H9 (cell line): Measurements from ENCODE around the gene FGF21. TPM values are rescaled to one million over a fixed set of nuclear protein-coding genes. Genes with fewer than 3 reads are reported as not detected.

ENCODE experiments used
- DNase-seq: peaks from one replicate; pipeline ENCODE4 v3.0.0-alpha.2; 2017
- H2AFZ ChIP-seq: one replicate; pipeline ENCODE4 v1.6.1; 2013; ENCODE audit warnings: mild to moderate bottlenecking, low read length, control low read depth, moderate library complexity
- H2AK5ac ChIP-seq: 2 replicates; pipeline ENCODE4 v1.6.1; 2013; ENCODE audit warnings: low read length, control low read depth, mixed read lengths; ENCODE audit not compliant: insufficient read length
- H2BK120ac ChIP-seq: one replicate; pipeline ENCODE4 v1.6.1; 2013; ENCODE audit warnings: low read depth, mild to moderate bottlenecking, low read length, control low read depth, inconsistent platforms; ENCODE audit not compliant: poor library complexity, severe bottlenecking
- H2BK12ac ChIP-seq: 2 replicates; pipeline ENCODE4 v1.6.1; 2013; ENCODE audit warnings: low read length, control low read depth, mixed read lengths, low read depth; ENCODE audit not compliant: insufficient read length
- H2BK15ac ChIP-seq: 2 replicates; pipeline ENCODE4 v1.6.1; 2013; ENCODE audit warnings: low read depth, low read length, control low read depth
- H2BK20ac ChIP-seq: one replicate; pipeline ENCODE4 v1.6.1; 2013; ENCODE audit warnings: low read depth, mild to moderate bottlenecking, low read length, control low read depth, inconsistent platforms; ENCODE audit not compliant: poor library complexity, severe bottlenecking
- H2BK5ac ChIP-seq: 2 replicates; pipeline ENCODE4 v1.6.1; 2013; ENCODE audit warnings: low read length, control low read depth, mixed read lengths; ENCODE audit not compliant: insufficient read length
- H3K14ac ChIP-seq: 2 replicates; pipeline ENCODE4 v1.6.1; 2013; ENCODE audit warnings: low read length, control low read depth; ENCODE audit not compliant: insufficient read depth
- H3K18ac ChIP-seq: 2 replicates; pipeline ENCODE4 v1.6.1; 2013; ENCODE audit warnings: low read depth, mild to moderate bottlenecking, mixed read lengths, low read length, control low read depth; ENCODE audit not compliant: insufficient read length
- H3K23ac ChIP-seq: 2 replicates; pipeline ENCODE4 v1.6.1; 2013; ENCODE audit warnings: low read length, control low read depth, mixed read lengths, low read depth; ENCODE audit not compliant: insufficient read length
- H3K23me2 ChIP-seq: 2 replicates; pipeline ENCODE4 v1.6.1; 2013; ENCODE audit warnings: low read depth, mild to moderate bottlenecking, mixed read lengths, low read length, control low read depth; ENCODE audit not compliant: insufficient read length, poor library complexity, severe bottlenecking
- H3K27ac ChIP-seq: 2 replicates; pipeline ENCODE4 v1.5.1; 2013; ENCODE audit warnings: low read length, control low read depth, mixed read lengths, low read depth; ENCODE audit not compliant: insufficient read length
- H3K27me3 ChIP-seq: 2 replicates; pipeline ENCODE4 v1.6.1; 2013; ENCODE audit warnings: low read length, control low read depth, inconsistent platforms; ENCODE audit not compliant: insufficient read depth
- H3K4ac ChIP-seq: 2 replicates; pipeline ENCODE4 v1.6.1; 2013; ENCODE audit warnings: low read depth, mild to moderate bottlenecking, control low read depth, inconsistent platforms, low read length, moderate library complexity
- H3K4me1 ChIP-seq: 2 replicates; pipeline ENCODE4 v1.6.1; 2013; ENCODE audit warnings: low read length, control low read depth, inconsistent platforms; ENCODE audit not compliant: insufficient read depth
- H3K4me2 ChIP-seq: 2 replicates; pipeline ENCODE4 v1.6.1; 2013; ENCODE audit warnings: low read length, control low read depth, mixed read lengths; ENCODE audit not compliant: insufficient read length, insufficient read depth
- H3K56ac ChIP-seq: 2 replicates; pipeline ENCODE4 v1.6.1; 2013; ENCODE audit warnings: low read depth, mild to moderate bottlenecking, mixed read lengths, low read length, control low read depth; ENCODE audit not compliant: insufficient read length
- H3K79me1 ChIP-seq: 2 replicates; pipeline ENCODE4 v1.6.1; 2013; ENCODE audit warnings: low read depth, mild to moderate bottlenecking, moderate library complexity, low read length, control low read depth, inconsistent platforms; ENCODE audit not compliant: insufficient read depth, poor library complexity, severe bottlenecking
- H3K79me2 ChIP-seq: 2 replicates; pipeline ENCODE4 v1.6.1; 2013; ENCODE audit warnings: low read length, control low read depth, inconsistent platforms; ENCODE audit not compliant: insufficient read depth
- H3K9ac ChIP-seq: 2 replicates; pipeline ENCODE4 v1.6.1; 2013; ENCODE audit warnings: low read length, control low read depth, mixed read lengths; ENCODE audit not compliant: insufficient read length; ENCODE audit errors: extremely low read depth
- H3K9me3 ChIP-seq: one replicate; pipeline ENCODE4 v1.6.1; 2013; ENCODE audit warnings: low read depth, low read length, inconsistent platforms; ENCODE audit not compliant: control insufficient read depth
- H3T11ph ChIP-seq: one replicate; pipeline ENCODE4 v1.6.1; 2013; ENCODE audit warnings: mild to moderate bottlenecking, low read length, control low read depth, inconsistent platforms
- H4K20me1 ChIP-seq: one replicate; pipeline ENCODE4 v1.6.1; 2013; ENCODE audit not compliant: control insufficient read depth, insufficient read length, insufficient read depth
- H4K5ac ChIP-seq: 2 replicates; pipeline ENCODE4 v1.6.1; 2013; ENCODE audit warnings: low read depth, mild to moderate bottlenecking, mixed read lengths, low read length, control low read depth; ENCODE audit not compliant: insufficient read length
- H4K8ac ChIP-seq: replicated peaks from 2 replicates; pipeline ENCODE4 v1.6.1; 2013; ENCODE audit warnings: low read length, control low read depth, mixed read lengths, low read depth; ENCODE audit not compliant: insufficient read length
- H4K91ac ChIP-seq: 2 replicates; pipeline ENCODE4 v1.6.1; 2013; ENCODE audit warnings: low read depth, mild to moderate bottlenecking, moderate library complexity, mixed read lengths, low read length, control low read depth; ENCODE audit not compliant: insufficient read length
- H3K27ac Mint-ChIP-seq, 3 experiments: 2 replicates in 2 of 3; 3 replicates in 1 of 3; pipeline ENCODE4 v1.8.0; 2020 to 2021; ENCODE audit warnings: mixed read lengths in 3 of 3, mild to moderate bottlenecking in 1 of 3, moderate library complexity in 1 of 3
- H3K27me3 Mint-ChIP-seq: 2 replicates; pipeline ENCODE4 v1.8.0; 2021; ENCODE audit warnings: low read depth, mild to moderate bottlenecking, moderate library complexity, mixed read lengths
- H3K36me3 Mint-ChIP-seq, 3 experiments: 2 replicates in 2 of 3; 3 replicates in 1 of 3; pipeline ENCODE4 v1.8.0; 2020 to 2021; ENCODE audit warnings: low read depth in 3 of 3, mixed read lengths in 3 of 3; ENCODE audit not compliant: insufficient read depth in 1 of 3
- H3K4me1 Mint-ChIP-seq, 2 experiments: 2 replicates each; pipeline ENCODE4 v1.8.0; 2020; ENCODE audit warnings: mixed read lengths in 2 of 2
- H3K4me3 Mint-ChIP-seq, 2 experiments: 2 replicates in 1 of 2; 3 replicates in 1 of 2; pipeline ENCODE4 v1.8.0; 2020 to 2021; ENCODE audit warnings: mild to moderate bottlenecking in 2 of 2, mixed read lengths in 2 of 2, moderate library complexity in 1 of 2
- H3K9me3 Mint-ChIP-seq, 2 experiments: 2 replicates in 1 of 2; 3 replicates in 1 of 2; pipeline ENCODE4 v1.8.0; 2020; ENCODE audit warnings: mild to moderate bottlenecking in 2 of 2, mixed read lengths in 2 of 2, moderate library complexity in 1 of 2
- WGBS: extraction: QIAGEN DNeasy Blood & Tissue Kit; methylation state at CpG from one replicate; pipeline ENCODE4 v1.1.7; 2013; ENCODE audit warnings: missing lambda C conversion rate, low lambda C conversion rate, mixed read lengths; ENCODE audit not compliant: insufficient read length; ENCODE audit errors: extremely low coverage; 5-methylcytosine and 5-hydroxymethylcytosine counted together
- total RNA-seq: library from RNA; stranded (reverse); gene quantifications from 2 replicates; pipeline ENCODE4 v1.2.1, GENCODE V29; 2021
- TF ChIP-seq, protein P1 (sequence below): fragments of 200-600 bp; sonication (generic); conservative IDR thresholded peaks from 3 replicates; pipeline ENCODE4 v1.8.0; 2021; ENCODE audit warnings: antibody characterized with exemption, mild to moderate bottlenecking

FGF21 gene
- total RNA-seq, 1 experiment from 2014 or later, result 0.90 TPM

DNA sequence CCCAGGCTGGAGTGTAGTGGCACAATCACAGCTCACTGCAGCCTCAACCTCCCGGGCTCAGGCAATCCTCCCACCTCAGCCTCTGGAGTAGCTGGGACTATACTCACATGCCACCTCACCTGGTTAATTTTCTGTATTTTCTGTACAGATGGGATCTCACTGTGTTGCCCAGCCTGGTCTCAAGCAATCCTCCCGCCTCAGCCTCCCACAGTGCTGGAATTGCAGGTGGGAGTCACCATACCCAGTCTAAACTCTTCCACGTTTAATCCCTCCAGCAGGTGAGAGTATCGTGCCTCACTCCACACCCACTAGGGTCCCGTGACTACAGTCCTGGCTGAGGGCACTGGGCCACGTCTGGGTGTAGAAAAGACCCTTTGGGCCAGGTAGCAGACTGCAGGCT is 39.0 kb downstream of the FGF21 start:
- H3K27ac ChIP-seq, result no peak overlapping the region
- Mint-ChIP-seq H3K9me3 (0 out of 5 replicates have a peak, but pooled peaks cover 0 to 2% of the 10 kb centered on the region in 2 experiments), H3K27me3 (no peaks in the 10 kb centered on the region; the same call in 1 of the 2 replicates), H3K4me1 (peaks cover 14 to 15% of the 10 kb centered on the region in 2 experiments), H3K36me3 (no peaks in the 10 kb centered on the region), H3K27ac (peak overlapping the region in 1 of 3 experiments; percentile 40; a peak in 1 of 7 replicates), H3K4me3 (peak overlapping the region; percentile 91 to 95; a peak in 3 of 5 replicates)
- H3K9ac ChIP-seq, result no peak overlapping the region
- no peaks in the 10 kb centered on the region for H3K23me2 ChIP-seq
- no peak overlapping the region for H2BK20ac ChIP-seq
- H4K5ac ChIP-seq, result no peak overlapping the region
- no peaks in the 10 kb centered on the region for H3K9me3 ChIP-seq
- H3K14ac ChIP-seq, result no peak overlapping the region
- H3K4me1 ChIP-seq, result peaks cover 4% of the 10 kb centered on the region; the same call in 1 of the 2 replicates
- no peak overlapping the region for H4K8ac ChIP-seq
- no peak overlapping the region for H3K18ac ChIP-seq
- TF ChIP-seq, protein P1, sequence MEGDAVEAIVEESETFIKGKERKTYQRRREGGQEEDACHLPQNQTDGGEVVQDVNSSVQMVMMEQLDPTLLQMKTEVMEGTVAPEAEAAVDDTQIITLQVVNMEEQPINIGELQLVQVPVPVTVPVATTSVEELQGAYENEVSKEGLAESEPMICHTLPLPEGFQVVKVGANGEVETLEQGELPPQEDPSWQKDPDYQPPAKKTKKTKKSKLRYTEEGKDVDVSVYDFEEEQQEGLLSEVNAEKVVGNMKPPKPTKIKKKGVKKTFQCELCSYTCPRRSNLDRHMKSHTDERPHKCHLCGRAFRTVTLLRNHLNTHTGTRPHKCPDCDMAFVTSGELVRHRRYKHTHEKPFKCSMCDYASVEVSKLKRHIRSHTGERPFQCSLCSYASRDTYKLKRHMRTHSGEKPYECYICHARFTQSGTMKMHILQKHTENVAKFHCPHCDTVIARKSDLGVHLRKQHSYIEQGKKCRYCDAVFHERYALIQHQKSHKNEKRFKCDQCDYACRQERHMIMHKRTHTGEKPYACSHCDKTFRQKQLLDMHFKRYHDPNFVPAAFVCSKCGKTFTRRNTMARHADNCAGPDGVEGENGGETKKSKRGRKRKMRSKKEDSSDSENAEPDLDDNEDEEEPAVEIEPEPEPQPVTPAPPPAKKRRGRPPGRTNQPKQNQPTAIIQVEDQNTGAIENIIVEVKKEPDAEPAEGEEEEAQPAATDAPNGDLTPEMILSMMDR, result no peak
- H3K27me3 ChIP-seq, result no peaks in the 10 kb centered on the region
- no peak overlapping the region for H3K23ac ChIP-seq
- H2BK120ac ChIP-seq, result no peak overlapping the region
- no peak overlapping the region for H4K91ac ChIP-seq
- H2BK12ac ChIP-seq, result no peak overlapping the region
- no peaks in the 10 kb centered on the region for H3K79me1 ChIP-seq
- no peak overlapping the region for H3K56ac ChIP-seq
- no peaks in the 10 kb centered on the region for H4K20me1 ChIP-seq
- no peak overlapping the region for H2BK5ac ChIP-seq
- H3K4ac ChIP-seq, result no peak overlapping the region
- no peak overlapping the region for H2BK15ac ChIP-seq
- no peak for DNase-seq
- H3K79me2 ChIP-seq, result no peaks in the 10 kb centered on the region
- H2AFZ ChIP-seq, result no peak overlapping the region
- no peak overlapping the region for H3K4me2 ChIP-seq
- H2AK5ac ChIP-seq, result no peak overlapping the region
- WGBS, result no CpG with 5 or more reads among the region's 6 CpGs
- no peak overlapping the region for H3T11ph ChIP-seq
